GM12872 (cell line): Measurements from ENCODE around the gene NDUFS8.

Experiments used
- TF ChIP-seq, protein P1 (sequence below): IDR thresholded peaks from 3 replicates; pipeline ENCODE4 v1.5.1; 2011; ENCODE audit warnings: low read depth, mild to moderate bottlenecking, low read length, moderate library complexity; ENCODE audit not compliant: insufficient read depth

NDUFS8 gene

DNA sequence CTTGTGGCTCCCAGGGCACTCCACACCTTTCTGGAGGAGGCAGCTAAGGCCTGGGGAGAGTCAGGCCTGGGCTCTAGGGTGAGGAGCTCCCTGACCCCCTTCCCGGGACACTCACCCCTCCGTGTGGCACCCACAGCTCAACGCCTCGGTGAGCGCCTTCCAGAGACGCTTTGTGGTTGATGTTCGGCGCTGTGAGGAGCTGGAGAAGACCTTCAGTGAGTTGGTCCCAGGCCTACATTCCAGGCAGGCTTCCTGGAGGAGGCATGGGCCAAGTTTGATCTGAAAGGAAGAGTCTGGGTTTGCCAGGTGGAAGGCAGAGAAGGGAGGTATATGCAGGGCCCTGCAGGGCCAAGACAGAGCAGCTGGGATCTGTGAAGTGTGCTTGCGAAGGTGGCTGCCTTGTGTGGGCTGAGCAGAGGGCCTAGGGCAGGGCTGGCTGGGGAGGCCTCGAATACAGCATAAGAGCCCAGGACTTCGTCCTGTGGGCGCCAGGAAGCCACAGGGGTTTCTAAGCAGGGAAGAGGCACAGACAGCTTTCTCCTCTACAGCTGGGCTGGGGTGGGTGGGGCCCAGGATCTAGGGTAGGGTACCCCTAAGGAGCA, 11.2 kb downstream of the NDUFS8 start:
- TF ChIP-seq, protein P1, sequence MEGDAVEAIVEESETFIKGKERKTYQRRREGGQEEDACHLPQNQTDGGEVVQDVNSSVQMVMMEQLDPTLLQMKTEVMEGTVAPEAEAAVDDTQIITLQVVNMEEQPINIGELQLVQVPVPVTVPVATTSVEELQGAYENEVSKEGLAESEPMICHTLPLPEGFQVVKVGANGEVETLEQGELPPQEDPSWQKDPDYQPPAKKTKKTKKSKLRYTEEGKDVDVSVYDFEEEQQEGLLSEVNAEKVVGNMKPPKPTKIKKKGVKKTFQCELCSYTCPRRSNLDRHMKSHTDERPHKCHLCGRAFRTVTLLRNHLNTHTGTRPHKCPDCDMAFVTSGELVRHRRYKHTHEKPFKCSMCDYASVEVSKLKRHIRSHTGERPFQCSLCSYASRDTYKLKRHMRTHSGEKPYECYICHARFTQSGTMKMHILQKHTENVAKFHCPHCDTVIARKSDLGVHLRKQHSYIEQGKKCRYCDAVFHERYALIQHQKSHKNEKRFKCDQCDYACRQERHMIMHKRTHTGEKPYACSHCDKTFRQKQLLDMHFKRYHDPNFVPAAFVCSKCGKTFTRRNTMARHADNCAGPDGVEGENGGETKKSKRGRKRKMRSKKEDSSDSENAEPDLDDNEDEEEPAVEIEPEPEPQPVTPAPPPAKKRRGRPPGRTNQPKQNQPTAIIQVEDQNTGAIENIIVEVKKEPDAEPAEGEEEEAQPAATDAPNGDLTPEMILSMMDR: no peak

DNA sequence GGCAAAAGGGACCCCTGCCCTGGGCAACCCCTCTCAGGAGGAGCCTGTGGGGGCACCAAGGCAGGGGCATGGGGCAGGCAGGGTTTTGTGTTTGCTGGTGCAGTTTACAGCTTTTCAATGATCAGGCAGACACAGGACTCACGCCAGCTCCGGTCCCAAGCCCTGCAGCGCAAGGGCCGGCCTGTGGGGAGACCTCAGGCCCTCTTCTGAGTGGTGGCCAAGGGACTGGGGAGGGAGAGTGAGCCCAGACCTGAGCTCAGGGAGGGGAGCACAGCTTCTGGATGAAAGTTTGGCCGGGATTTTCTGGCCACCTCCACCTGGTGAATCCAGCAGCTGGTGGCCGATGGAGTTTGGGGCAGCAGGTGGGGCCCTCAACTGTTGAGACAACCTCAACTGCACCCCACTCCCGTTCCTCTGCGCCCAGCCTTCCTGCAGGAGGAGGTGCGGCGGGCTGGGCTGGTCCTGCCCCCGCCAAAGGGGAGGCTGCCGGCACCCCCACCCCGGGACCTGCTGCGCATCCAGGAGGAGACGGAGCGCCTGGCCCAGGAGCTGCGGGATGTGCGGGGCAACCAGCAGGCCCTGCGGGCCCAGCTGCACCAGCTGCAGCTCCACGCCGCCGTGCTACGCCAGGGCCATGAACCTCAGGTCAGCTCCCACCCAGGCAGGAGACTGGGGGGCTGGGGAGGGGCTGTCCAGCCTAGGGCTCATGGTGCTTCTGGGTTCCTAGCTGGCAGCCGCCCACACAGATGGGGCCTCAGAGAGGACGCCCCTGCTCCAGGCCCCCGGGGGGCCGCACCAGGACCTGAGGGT, 11.9 kb downstream of the NDUFS8 start:
- TF ChIP-seq, protein P1: no peak

DNA sequence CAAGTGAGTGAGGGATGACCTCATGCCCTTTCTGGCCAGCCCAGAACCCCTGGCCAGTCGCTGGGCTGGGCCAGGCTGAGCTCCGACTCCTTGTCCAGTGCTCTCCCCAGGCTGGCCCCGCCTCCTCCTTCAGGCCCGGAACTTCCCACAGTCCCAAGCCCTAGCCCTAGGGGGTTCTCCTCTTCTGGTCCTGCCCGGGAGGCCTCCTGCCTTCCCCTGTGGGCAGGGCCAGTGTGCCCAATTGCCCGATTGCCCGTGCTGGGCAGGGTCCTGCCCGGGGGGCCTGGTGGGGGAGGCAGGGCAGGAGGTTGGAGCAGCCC, 12.5 kb downstream of the NDUFS8 start:
- TF ChIP-seq, protein P1: no peak

DNA sequence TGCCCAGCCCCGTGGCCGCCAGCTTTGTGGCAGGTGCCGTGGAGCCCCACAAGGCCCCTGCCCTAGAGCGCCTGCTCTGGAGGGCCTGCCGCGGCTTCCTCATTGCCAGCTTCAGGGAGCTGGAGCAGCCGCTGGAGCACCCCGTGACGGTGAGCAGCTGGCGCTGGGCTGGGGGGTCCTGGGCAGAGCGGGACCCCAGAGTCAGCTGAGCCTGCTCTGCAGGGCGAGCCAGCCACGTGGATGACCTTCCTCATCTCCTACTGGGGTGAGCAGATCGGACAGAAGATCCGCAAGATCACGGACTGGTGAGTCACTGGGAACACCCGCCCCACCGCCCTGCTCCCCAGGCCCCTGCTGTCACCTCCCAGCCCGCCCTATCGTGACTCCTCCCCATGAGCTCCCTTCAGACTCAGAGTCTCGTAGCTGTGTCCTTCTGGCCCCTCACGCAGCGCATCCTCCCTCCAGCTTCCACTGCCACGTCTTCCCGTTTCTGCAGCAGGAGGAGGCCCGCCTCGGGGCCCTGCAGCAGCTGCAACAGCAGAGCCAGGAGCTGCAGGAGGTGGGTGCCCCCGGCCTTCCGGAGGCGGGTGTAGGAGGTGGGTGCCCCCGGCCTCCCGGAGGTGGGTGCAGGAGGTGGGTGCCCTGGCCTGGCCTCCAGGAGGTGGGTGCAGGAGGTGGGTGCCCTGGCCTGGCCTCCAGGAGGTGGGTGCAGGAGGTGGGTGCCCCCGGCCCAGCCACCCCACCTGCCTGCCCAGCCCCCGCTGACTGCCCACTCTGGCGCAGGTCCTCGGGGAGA, 13.1 kb downstream of the NDUFS8 start:
- TF ChIP-seq, protein P1: no peak

DNA sequence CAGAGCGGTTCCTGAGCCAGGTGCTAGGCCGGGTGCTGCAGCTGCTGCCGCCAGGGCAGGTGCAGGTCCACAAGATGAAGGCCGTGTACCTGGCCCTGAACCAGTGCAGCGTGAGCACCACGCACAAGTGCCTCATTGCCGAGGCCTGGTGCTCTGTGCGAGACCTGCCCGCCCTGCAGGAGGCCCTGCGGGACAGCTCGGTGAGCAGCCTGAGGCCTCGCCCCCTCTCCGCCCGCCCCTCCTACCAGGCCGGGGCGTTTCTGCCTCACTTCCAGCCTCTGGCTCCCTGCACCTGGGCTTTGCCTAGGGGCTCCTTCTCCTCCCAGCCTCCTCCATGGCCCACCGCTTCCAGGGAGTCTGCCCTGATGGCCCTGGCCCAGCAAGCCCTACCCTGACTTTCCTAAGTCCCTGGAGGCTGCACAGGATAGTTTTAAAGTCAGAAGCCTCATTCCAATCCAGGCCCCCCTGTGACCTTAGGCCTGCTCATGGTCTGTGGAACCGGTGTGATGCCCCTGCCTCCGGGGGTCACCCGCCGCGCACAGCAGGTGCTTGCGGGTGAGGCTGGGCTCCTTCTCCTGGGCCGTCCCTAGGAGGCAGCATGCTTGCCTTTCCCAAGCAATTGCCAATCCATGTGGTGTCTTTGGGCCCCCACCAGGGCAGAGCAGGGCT, 13.8 kb downstream of the NDUFS8 start:
- TF ChIP-seq, protein P1: no peak

DNA sequence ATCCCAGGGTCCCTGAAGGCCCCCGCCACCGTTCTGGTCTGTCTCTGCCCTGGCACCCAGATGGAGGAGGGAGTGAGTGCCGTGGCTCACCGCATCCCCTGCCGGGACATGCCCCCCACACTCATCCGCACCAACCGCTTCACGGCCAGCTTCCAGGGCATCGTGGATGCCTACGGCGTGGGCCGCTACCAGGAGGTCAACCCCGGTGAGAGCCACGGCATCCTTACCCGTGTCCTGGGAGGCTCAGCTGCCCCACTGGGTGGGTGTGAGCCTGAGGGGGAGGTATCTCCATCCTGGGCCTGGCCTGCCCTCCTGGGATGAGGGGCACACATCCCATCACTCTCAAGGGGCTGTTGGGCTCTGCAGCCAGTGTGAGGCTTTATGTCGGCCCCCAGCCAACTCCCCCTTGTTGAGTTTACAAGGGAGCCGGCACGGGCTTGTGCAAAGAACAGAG, 14.4 kb downstream of the NDUFS8 start:
- TF ChIP-seq, protein P1: no peak
